HL-60 (cell line): ENCODE measurements around the gene KCNQ1OT1.

Experiments used
- DNase-seq, 2 experiments: peaks; one replicate each; pipeline ENCODE4 v3.0.0-alpha.2; 2010 to 2020; ENCODE audit warnings: low read depth in 1 of 2, low spot score in 1 of 2
- H3K27ac ChIP-seq: fragments of 250-450 bp; sonication (Bioruptor Pico); replicated peaks from 2 replicates; pipeline ENCODE4 v1.5.1; 2020; ENCODE audit warnings: mild to moderate bottlenecking, moderate library complexity
- H3K27me3 ChIP-seq: fragments of 250-450 bp; sonication (Bioruptor Pico); 2 replicates; pipeline ENCODE4 v1.5.1; 2021; ENCODE audit warnings: mild to moderate bottlenecking, moderate library complexity; ENCODE audit not compliant: insufficient read depth, poor library complexity, severe bottlenecking
- H3K4me3 ChIP-seq: replicated peaks from 2 replicates; pipeline ENCODE4 v1.5.1; 2011; ENCODE audit warnings: mild to moderate bottlenecking, control low read depth, low read length; ENCODE audit not compliant: insufficient read depth
- GABPA ChIP-seq: IDR thresholded peaks from 2 replicates; pipeline ENCODE4 v1.6.1; 2012; ENCODE audit warnings: low read depth
- POLR2AphosphoS5 ChIP-seq: IDR thresholded peaks from 2 replicates; pipeline ENCODE4 v1.6.1; 2012; ENCODE audit warnings: low read depth
- SPI1 ChIP-seq: IDR thresholded peaks from 2 replicates; pipeline ENCODE4 v1.6.1; 2012; ENCODE audit warnings: low read depth, mild to moderate bottlenecking, borderline replicate concordance
- TF ChIP-seq, protein P1 (sequence below): IDR thresholded peaks from one replicate; pipeline ENCODE4 v1.5.1; 2011; ENCODE audit warnings: low read length, control low read depth, inconsistent platforms; ENCODE audit not compliant: insufficient read depth
- TF ChIP-seq, protein P2 (sequence below): IDR thresholded peaks from 2 replicates; pipeline ENCODE4 v1.6.1; 2012; ENCODE audit warnings: low read depth; ENCODE audit not compliant: insufficient replicate concordance

The KCNQ1OT1 gene

DNA sequence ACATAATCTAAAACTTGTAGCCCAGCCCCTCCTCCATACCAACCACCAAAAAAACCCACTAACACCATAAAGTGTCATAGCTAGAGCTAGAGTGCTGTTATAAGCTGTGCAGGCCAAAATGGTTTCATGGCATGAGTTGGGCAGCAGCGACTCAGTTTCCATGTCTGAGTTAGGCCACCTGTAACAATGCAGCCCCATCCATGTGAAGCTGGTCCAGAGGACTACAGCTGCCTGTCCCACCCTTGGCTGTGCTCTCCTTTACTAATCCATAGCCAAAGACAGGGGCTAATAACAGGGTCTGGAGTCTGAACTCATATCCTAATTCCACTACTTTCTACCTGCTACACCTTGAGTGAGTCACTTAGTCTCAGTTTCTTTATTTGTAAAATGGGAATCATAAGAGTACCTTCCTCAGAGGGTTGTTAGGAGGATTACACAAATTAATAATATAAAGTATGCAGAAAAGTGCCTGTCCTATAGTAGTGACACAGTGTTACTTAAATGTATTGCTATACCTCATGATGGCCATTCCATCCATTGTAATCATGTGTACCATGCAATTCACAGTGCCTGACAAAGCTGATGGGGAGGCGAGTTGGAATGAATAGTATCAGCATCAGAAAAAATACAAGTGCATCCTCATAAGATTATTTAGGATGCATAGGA lies 20.6 kb downstream of the KCNQ1OT1 start:
- H3K27me3 ChIP-seq = no peaks in the 10 kb centered on the region
- TF ChIP-seq, protein P1, sequence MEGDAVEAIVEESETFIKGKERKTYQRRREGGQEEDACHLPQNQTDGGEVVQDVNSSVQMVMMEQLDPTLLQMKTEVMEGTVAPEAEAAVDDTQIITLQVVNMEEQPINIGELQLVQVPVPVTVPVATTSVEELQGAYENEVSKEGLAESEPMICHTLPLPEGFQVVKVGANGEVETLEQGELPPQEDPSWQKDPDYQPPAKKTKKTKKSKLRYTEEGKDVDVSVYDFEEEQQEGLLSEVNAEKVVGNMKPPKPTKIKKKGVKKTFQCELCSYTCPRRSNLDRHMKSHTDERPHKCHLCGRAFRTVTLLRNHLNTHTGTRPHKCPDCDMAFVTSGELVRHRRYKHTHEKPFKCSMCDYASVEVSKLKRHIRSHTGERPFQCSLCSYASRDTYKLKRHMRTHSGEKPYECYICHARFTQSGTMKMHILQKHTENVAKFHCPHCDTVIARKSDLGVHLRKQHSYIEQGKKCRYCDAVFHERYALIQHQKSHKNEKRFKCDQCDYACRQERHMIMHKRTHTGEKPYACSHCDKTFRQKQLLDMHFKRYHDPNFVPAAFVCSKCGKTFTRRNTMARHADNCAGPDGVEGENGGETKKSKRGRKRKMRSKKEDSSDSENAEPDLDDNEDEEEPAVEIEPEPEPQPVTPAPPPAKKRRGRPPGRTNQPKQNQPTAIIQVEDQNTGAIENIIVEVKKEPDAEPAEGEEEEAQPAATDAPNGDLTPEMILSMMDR = no peak
- no peak for TF ChIP-seq GABPA
- no peak for TF ChIP-seq POLR2AphosphoS5
- TF ChIP-seq SPI1 = no peak
- TF ChIP-seq, protein P2, sequence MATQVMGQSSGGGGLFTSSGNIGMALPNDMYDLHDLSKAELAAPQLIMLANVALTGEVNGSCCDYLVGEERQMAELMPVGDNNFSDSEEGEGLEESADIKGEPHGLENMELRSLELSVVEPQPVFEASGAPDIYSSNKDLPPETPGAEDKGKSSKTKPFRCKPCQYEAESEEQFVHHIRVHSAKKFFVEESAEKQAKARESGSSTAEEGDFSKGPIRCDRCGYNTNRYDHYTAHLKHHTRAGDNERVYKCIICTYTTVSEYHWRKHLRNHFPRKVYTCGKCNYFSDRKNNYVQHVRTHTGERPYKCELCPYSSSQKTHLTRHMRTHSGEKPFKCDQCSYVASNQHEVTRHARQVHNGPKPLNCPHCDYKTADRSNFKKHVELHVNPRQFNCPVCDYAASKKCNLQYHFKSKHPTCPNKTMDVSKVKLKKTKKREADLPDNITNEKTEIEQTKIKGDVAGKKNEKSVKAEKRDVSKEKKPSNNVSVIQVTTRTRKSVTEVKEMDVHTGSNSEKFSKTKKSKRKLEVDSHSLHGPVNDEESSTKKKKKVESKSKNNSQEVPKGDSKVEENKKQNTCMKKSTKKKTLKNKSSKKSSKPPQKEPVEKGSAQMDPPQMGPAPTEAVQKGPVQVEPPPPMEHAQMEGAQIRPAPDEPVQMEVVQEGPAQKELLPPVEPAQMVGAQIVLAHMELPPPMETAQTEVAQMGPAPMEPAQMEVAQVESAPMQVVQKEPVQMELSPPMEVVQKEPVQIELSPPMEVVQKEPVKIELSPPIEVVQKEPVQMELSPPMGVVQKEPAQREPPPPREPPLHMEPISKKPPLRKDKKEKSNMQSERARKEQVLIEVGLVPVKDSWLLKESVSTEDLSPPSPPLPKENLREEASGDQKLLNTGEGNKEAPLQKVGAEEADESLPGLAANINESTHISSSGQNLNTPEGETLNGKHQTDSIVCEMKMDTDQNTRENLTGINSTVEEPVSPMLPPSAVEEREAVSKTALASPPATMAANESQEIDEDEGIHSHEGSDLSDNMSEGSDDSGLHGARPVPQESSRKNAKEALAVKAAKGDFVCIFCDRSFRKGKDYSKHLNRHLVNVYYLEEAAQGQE = no peak
- H3K27ac ChIP-seq = no peak overlapping the region
- no peak for DNase-seq
- H3K4me3 ChIP-seq = no peak overlapping the region

DNA sequence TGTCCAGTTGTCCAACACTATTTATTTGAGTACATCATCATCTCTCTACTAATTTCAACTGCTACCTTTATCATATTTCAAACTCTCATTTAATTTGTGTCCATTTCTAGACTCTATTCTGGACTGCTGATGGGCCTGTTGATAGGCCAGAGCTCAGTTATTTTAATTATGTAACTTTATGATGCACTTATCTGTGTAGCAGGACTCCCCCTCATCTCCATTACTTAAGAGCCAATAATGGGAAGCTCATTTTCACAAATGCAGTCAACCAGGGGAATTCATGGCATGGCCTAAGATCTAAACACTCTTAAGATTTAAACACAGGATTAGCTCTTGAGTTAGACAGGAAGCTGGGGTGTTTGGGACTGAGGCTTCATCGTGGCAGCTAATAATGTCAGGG lies 21.4 kb downstream of the KCNQ1OT1 start:
- Histone ChIP-seq H3K4me3 (no peak overlapping the region), H3K27me3 (no peaks in the 10 kb centered on the region), H3K27ac (no peak overlapping the region)
- DNase-seq = no peak
- no peak for TF ChIP-seq GABPA
- TF ChIP-seq, protein P2 = no peak
- TF ChIP-seq POLR2AphosphoS5 = no peak
- TF ChIP-seq SPI1 = no peak
- TF ChIP-seq, protein P1 = no peak

DNA sequence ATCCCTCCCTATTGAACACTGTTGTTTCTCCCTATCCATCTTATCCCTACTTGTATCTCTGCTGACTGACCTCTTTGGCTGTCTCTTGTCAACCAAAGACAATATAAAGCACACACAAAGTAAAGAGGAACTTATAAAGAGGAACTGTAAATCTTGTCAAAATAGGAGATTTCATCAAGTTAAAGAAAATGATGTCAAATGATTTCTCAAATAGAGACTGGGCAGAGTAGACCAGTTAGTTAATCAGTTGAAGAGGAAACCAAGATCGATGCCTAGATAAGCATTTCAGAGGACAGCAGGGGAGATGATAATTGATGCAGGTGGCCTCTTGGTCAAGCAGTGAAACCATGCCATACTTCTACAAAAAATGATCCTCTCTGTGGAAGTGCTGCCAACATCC lies 22.7 kb downstream of the KCNQ1OT1 start:
- TF ChIP-seq, protein P2 = no peak
- peak; percentile 95 for TF ChIP-seq SPI1
- Histone ChIP-seq H3K27ac (no peak overlapping the region), H3K27me3 (no peaks in the 10 kb centered on the region), H3K4me3 (no peak overlapping the region)
- DNase-seq = peak in 1 of 2 experiments; percentile 37
